C4-2B (cell line): ENCODE measurements around the gene NEUROD1.

Source experiments
- H3K27ac ChIP-seq: fragments of 450-650 bp; 2 replicates; pipeline ENCODE4 v1.5.1; 2017
- ZFX ChIP-seq: fragments of 450-650 bp; IDR thresholded peaks from 2 replicates; pipeline ENCODE4 v1.6.1; 2017
- TF ChIP-seq, protein P1 (sequence below): fragments of 450-650 bp; conservative IDR thresholded peaks from 2 replicates; pipeline ENCODE4 v1.5.1; 2017; ENCODE audit warnings: mild to moderate bottlenecking

The NEUROD1 gene

DNA sequence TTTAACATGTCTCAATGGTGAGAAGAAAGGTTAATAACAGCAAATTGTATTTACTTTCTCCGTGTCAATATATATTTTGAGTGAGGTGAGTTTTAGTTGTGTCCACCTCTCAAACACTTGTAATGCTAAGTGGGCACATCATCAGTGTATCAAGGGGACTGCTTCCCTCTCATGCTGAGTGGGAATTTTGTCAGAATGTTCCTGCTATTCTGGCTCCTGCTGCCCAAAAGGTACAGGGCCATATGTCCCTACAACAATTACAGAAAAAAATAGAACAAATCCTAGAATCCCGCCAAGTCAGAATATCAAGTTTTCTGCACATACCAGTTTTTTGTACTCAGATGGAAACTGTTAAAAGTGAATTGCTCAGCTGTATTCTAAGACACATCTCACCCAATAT is 18.0 kb downstream of the NEUROD1 start:
- H3K27ac ChIP-seq = no peak overlapping the region
- TF ChIP-seq ZFX = no peak
- TF ChIP-seq, protein P1, sequence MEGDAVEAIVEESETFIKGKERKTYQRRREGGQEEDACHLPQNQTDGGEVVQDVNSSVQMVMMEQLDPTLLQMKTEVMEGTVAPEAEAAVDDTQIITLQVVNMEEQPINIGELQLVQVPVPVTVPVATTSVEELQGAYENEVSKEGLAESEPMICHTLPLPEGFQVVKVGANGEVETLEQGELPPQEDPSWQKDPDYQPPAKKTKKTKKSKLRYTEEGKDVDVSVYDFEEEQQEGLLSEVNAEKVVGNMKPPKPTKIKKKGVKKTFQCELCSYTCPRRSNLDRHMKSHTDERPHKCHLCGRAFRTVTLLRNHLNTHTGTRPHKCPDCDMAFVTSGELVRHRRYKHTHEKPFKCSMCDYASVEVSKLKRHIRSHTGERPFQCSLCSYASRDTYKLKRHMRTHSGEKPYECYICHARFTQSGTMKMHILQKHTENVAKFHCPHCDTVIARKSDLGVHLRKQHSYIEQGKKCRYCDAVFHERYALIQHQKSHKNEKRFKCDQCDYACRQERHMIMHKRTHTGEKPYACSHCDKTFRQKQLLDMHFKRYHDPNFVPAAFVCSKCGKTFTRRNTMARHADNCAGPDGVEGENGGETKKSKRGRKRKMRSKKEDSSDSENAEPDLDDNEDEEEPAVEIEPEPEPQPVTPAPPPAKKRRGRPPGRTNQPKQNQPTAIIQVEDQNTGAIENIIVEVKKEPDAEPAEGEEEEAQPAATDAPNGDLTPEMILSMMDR = no peak

DNA sequence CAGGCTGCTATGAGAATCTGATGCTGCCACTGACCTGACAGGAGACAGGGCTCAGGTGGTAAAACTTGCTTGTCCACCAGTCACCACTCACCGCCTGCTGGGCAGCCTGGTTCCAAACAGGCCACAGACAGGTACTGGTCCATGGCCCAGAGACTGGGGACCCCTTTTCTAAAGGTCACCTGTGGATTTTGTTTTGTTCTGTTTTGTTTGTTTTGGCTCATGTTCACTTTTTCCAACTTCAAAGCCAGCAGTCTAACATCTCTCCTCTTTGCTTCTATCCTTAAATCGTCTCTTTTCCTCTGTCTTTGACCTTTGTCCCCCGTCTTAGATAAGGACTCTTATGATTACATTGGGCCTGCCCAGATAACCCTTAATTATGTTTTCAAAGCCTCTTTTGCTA is 20.1 kb downstream of the NEUROD1 start:
- H3K27ac ChIP-seq = no peak overlapping the region
- TF ChIP-seq ZFX = no peak
- TF ChIP-seq, protein P1 = 0 out of 2 replicates have a peak, but pooled peaks have one; percentile 11

DNA sequence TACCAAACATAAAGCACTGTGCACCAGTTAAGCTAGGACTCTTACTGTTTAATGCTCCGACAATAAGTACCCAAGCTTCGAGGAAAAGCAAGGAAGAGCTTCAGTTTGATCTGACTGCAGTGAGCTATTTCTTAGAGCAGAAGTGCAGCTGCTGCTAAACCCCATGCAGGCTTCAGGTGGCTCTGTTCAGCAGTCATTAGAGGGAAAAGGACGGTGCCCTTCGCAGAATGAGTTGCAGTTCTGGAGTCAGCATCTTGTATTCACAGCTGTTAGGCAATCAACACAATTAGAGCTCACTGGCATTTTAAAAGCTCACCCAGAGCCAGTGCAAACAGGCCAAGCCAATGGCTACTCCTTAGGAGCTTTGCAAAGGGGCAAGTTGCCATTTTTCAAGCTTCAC is 21.9 kb downstream of the NEUROD1 start:
- TF ChIP-seq ZFX = no peak
- TF ChIP-seq, protein P1 = no peak
- no peak overlapping the region for H3K27ac ChIP-seq

DNA sequence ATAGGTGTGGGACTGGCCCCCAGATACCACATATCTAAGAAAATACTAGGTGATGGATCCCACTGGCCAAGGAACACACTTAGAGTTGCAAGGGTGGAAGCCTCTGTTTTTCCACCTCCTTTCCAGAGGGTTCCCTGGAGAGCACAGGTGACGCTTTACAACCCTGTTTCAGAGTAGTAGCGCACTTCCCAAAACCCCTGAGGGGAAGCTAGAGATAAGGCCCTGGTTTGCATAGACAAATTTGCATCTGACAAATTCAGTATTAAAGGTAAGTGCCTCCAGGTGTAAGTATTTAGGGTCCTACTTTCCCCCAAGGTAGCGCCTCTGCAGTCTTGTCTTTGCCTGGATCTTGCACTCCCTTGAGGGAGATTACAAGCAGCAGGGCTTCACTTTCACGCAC is 22.9 kb downstream of the NEUROD1 start:
- TF ChIP-seq, protein P1 = no peak
- TF ChIP-seq ZFX = no peak
- H3K27ac ChIP-seq = no peak overlapping the region

DNA sequence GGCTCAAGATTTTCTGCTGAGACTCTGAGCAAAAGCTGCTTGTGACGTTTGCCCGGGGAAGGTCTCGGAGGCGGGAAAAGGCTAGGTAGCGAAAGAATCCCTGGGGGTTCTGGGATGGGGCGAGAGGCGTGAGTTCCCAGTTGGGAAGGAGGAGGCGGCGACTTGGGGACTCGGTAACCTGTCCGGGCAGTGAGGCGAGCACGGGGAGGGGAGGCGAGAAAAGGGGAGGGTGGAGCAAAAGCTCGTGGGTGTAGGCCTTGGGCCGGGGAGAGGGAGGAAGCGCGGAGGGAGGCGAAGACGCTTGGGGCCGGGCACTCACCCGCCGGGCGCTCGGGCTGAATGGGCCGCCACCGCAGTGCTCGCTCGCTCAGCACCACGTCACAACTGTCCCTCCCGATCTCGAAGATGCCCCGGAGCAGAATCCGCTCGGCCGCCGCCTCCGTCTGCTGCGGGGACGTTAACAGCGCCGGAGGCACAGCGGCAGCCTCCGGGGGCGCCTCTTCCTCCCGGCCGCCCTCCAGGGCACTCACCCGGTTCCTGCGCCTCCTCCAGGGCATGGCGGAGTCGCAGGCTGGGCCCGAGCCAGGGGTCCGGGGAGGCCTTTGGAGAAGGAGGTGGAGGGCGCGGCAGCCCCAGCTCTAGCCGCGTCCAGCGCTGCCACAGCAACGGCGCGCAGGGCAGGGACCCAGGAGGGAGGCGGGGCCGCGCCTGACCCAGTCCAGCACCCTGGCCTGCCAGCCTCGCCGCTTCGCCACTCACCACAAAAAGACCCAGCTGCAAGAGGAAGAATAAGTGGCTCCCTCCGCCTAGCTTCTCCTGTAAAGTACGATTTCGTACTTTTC is 23.6 kb downstream of the NEUROD1 start, which contains the start of gene CERKL:
TSS of gene CERKL (minus strand) at position 656 of the 842 bp plus-strand sequence. CDS start at position 557, 99 bp downstream.
- no peak within 1 kb of the TSS for H3K27ac ChIP-seq
- TF ChIP-seq, protein P1 = no peak
- TF ChIP-seq ZFX = no peak

DNA sequence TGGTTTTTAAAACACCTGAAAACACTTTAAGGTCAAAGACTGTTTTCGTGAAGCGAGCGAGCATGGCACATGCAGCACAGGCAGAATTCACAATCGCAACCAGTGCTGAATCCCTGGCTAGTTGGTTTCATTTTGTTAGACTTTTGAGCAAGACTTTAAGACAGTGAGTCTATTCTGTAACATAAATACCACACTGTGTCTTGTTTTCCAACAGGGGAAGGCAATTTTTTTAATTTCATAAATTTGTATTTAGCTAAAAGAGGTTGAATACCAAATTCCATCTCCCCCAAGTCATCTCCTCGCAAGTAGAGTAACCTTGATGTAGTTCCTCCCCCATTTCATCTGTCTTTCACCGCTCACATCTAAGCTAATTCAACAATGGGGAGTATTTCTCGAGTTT is 24.8 kb downstream of the NEUROD1 start:
- H3K27ac ChIP-seq = no peak overlapping the region
- no peak for TF ChIP-seq ZFX
- TF ChIP-seq, protein P1 = no peak

DNA sequence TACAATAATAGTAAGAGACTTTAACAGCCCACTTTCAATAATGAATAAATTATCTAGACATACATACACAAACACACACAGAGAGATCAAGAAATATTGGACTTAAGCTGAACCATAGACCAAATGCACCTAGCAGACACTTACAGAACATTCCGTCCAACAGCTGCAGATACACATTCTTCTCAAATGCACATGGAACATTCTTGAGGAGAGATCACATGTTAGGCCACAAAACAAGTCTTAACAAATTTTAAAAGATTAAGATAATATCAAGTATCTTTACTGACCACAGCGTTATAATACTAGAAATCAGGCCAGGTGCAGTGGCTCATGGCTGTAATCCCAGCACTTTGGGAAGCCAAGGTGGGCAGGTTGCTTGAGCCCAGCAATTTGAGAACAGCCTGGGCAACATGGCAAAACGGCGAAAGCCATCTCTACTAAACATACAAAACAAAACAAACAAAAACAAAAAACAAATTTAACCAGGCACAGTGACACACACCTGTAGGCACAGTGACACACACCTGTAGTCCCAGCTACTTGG is 30.8 kb downstream of the NEUROD1 start:
- TF ChIP-seq ZFX = no peak
- TF ChIP-seq, protein P1 = no peak
- no peak overlapping the region for H3K27ac ChIP-seq
